ENCODE results near the gene TAF9.

The TAF9 gene

DNA sequence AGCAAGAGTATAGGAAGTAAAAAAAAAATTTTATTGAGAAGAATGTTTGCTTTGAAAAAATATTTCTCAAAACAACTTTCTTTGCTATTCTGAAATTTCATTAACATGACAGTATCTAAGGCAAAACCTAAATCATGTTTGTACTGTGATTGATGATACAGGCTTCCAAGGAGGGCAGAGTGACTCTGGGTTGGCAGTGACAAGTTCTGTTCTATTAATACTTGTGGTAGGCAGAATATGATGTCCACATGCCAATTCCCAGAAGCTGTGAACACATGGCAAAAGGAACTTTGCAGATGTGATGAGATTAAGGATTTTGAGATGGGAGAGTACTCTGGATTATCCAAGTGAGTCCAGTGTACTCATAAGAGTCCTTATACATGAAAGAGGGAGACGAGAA is 53.3 kb downstream of the TAF9 start:
- H3K4me3 ChIP-seq (replicated peaks; ENCODE audit: low read depth, low read length) = no peak overlapping the region
- no peak for TF ChIP-seq CTCF (IDR thresholded peaks at IDR 0.05; ENCODE audit: low read length, missing control alignments)
- DNase-seq (ENCODE audit: low read depth) = no peak

Measured in fibroblast of pulmonary artery (primary cell).